HG02759 (cell line): ENCODE results near the gene C1orf74.
A peak's percentile ranks its signal among the peaks of the same experiment; 100 is the strongest.

Experiments
- ATAC-seq: cut with Tn5 transposase; IDR thresholded peaks from one replicate; pipeline ENCODE4 v1.9.1; 2021; ENCODE audit warnings: mild to moderate bottlenecking, moderate library complexity; ENCODE audit not compliant: unreplicated experiment

Gene C1orf74

DNA sequence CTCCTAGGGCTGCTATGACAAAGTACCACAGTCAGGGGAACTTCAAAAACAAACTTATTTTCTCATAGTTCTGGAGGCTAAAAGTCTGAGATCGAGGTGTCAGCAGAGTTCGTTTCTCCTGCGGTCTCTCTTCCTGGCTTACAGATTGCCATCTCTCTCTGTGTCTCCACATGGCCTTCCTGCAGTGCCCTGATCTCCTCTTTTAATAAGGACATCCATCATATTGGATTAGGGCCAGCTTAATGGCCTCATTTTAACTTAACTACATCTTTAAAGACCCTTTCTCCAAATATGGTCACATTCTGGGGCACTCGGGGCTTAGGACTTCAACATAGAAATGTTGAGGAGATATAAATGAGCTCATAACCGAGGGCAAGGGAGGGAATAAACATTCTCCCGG, 12.2 kb downstream of the C1orf74 start:
- no peak for ATAC-seq

DNA sequence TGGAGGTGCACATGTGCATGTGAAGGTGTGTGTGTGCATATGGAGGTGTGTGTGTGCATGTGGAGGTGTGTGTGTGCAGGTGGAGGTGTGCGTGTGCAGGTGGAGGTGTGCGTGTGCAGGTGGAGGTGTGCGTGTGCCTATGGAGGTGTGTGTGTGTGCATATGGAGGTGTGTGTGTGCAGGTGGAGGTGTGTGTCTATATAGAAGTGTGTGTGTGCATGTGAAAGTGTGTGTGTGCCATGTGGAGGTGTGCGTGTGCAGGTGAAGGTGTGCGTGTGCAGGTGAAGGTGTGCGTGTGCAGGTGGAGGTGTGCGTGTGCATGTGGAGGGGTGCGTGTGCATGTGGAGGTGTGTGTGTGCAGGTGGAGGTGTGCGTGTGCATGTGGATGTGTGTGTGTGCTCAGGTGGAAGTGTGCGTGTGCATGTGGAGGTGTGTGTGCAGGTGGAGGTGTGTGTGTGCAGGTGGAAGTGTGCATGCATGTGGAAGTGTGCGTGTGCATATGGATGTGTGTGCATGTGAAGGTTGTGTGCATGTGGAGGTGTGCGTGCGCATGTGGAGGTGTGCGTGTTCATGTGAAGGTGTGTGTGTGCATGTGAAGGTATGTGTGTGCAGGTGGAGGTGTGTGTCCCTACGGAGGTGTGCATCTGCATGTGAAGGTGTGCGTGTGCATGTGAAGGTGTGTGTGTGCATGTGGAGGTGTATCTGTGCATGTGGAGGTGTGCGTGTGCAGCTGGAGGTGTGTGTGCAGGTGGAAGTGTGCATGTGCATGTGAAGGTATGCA, 13.5 kb downstream of the C1orf74 start:
- no peak for ATAC-seq

DNA sequence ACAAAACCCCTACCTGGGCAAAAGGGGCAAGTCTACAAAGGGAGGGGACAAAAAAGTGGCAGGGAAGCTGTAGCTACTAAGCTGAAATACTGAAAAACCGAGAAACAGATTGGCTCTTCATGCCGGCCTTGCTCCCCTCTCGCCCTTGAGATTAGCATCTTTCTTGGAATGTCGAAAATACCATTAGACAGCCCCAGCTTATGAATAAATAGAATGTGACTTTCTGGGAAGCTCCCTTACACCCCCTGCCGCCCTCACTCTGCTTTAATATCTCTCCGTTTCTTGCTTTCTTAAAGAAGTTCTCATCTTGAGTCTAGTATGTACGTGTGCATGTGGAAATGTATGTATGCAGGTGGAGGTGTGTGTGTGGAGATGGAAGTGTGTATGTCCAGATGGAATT, 14.4 kb downstream of the C1orf74 start:
- no peak for ATAC-seq

- peak; percentile 74 for ATAC-seq
Observed at GRCh38 chr1:209769171-209769904, 15.0 kb downstream of the C1orf74 start.

DNA sequence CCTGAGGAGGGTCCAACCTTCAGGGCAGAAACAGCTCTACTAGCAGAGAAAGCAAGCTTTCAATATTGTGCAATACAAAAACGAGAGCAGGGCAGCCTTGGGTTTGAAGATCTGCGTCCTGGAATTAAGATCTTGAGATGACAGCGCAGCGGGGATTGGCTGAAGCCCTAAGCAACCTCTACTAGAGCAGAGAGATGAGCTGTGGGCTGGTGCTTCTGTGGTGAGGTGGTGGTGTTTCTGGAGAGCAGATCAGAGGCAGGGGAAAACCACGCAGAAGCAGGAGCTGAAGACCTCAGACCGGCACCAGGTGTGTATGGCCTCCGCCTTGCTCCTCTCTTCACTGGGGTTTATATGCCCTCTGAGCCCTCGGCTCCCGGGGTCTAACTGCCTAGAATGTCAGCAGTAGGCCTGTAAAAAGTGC, 16.0 kb downstream of the C1orf74 start:
- ATAC-seq, result peak; percentile 87

DNA sequence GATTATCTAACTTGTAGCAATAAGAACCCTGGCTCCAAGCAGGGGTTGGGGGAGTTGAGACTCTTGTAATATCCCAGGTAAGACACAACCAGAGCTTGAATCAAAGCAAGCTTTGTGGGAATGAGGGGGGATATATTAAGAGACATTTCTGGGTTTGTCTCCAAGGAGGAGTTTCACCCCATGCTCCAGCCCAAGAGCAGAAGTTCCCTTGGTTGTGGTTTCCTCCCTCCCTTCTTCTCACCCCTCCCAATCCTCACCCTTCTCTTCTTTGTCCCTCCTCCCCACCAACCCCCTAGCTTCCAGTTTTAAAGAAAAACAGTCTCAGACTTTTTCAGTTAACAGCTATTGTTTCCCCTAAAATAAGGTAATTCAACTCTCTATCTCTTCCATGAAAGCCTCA, 16.7 kb downstream of the C1orf74 start:
- no peak for ATAC-seq

GRCh38 chr1:209767096-209767495, 17.3 kb downstream of the C1orf74 start:
- ATAC-seq, result no peak

- no peak for ATAC-seq
Observed at GRCh38 chr1:209766051-209766450, 18.3 kb downstream of the C1orf74 start.

GRCh38 chr1:209761011-209761635, 23.2 kb downstream of the C1orf74 start:
- ATAC-seq, result no peak

- ATAC-seq, result no peak
Observed at GRCh38 chr1:209759829-209760359, 24.5 kb downstream of the C1orf74 start.

DNA sequence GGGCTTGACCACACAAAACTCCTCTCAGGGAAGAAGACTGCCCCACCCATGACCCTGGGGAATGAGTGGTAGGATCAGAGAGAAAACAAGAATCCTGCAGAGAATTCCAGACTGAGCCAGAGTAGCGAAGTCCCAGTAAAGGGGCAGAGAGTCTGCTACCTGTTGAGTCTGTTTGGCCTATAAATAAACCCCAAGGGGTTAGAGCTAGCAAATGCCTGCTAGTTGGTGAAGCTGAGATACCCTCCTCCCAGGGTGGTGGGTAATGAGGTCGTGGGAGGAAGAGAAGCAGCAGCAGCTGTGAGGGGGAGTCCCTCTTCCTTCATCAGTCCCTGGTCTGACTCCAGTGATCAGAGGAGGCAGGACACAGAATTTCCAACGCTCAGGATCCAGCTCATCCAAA, 26.0 kb downstream of the C1orf74 start:
- ATAC-seq, result no peak

- ATAC-seq, result peak; percentile 33
Observed at GRCh38 chr1:209756615-209757445, 27.5 kb downstream of the C1orf74 start.

GRCh38 chr1:209755926-209756614, 28.3 kb downstream of the C1orf74 start, which contains the start of gene TRAF3IP3:
TSS of gene TRAF3IP3 (plus strand) at chr1:209756053. CDS start at chr1:209760040, 3,987 bp downstream.
- peak; percentile 67 for ATAC-seq

GRCh38 chr1:209755256-209755655, 29.1 kb downstream of the C1orf74 start:
- no peak for ATAC-seq

GRCh38 chr1:209752890-209753289, 31.5 kb downstream of the C1orf74 start:
- no peak for ATAC-seq

- ATAC-seq, result peak; percentile 50
Observed at GRCh38 chr1:209751627-209752231, 32.6 kb downstream of the C1orf74 start.

DNA sequence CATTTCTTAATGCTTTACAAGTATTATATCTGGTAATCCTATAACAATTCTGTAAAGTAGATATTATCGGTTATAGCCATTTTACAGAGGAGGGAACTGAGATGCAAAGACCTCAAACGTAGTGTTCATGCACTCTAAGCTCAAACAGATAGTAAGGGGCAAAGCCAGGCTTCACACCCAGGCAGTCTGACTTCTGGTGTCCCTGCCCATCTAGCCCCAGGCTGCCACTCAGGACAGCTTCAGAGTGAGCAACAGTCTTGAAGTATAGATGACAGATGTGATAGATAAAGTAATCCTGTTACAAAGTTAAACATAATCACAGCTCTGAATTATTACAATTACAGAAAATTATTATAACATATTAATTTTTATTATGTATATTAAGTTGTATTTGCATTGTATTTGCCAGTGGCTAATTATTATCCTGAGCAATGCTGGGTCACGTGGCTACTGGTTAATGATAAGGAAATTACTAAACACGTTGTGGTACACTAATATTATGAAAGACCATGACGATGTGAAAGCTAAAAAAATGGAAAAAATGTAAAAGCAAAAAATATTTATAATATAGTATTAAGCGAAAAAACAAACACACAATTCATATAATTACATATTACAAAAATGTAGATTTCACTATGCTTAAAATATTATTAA, 34.6 kb downstream of the C1orf74 start:
- ATAC-seq, result no peak

- no peak for ATAC-seq
Observed at GRCh38 chr1:209749205-209749604, 35.2 kb downstream of the C1orf74 start.

GRCh38 chr1:209748620-209749019, 35.7 kb downstream of the C1orf74 start:
- no peak for ATAC-seq
